GM21723 (cell line): ENCODE data around the gene FRY.

Source experiments
- ATAC-seq: cut with Tn5 transposase; IDR thresholded peaks from one replicate; pipeline ENCODE4 v1.9.1; 2021; ENCODE audit warnings: mild to moderate bottlenecking, moderate library complexity; ENCODE audit not compliant: unreplicated experiment

Gene FRY

GRCh38 chr13:32125751-32126150, 94.2 kb downstream of the FRY start:
- no peak for ATAC-seq

GRCh38 chr13:32126278-32126677, 94.7 kb downstream of the FRY start:
- ATAC-seq = no peak

- no peak for ATAC-seq
Measured at GRCh38 chr13:32126756-32127155, 95.2 kb downstream of the FRY start.

GRCh38 chr13:32127691-32128090, 96.1 kb downstream of the FRY start:
- no peak for ATAC-seq

- ATAC-seq = no peak
Measured at GRCh38 chr13:32134241-32135055, 102.9 kb downstream of the FRY start.

GRCh38 chr13:32135056-32135390, 103.4 kb downstream of the FRY start:
- ATAC-seq = no peak

GRCh38 chr13:32135655-32136054, 104.1 kb downstream of the FRY start:
- no peak for ATAC-seq

- ATAC-seq = no peak
Measured at GRCh38 chr13:32136061-32136460, 104.5 kb downstream of the FRY start.

GRCh38 chr13:32136716-32137115, 105.1 kb downstream of the FRY start:
- ATAC-seq = no peak

GRCh38 chr13:32139251-32139650, 107.7 kb downstream of the FRY start:
- no peak for ATAC-seq

- no peak for ATAC-seq
Measured at GRCh38 chr13:32140109-32140508, 108.5 kb downstream of the FRY start.

GRCh38 chr13:32141462-32141861, 109.9 kb downstream of the FRY start:
- no peak for ATAC-seq

GRCh38 chr13:32142115-32142514, 110.5 kb downstream of the FRY start:
- no peak for ATAC-seq

- ATAC-seq = no peak
Measured at GRCh38 chr13:32142956-32143375, 111.4 kb downstream of the FRY start.

- ATAC-seq = no peak
Measured at GRCh38 chr13:32147193-32147592, 115.6 kb downstream of the FRY start.

GRCh38 chr13:32147976-32148375, 116.4 kb downstream of the FRY start:
- no peak for ATAC-seq

- no peak for ATAC-seq
Measured at GRCh38 chr13:32150239-32150638, 118.7 kb downstream of the FRY start.

- no peak for ATAC-seq
Measured at GRCh38 chr13:32150794-32151193, 119.2 kb downstream of the FRY start.

GRCh38 chr13:32151240-32151639, 119.7 kb downstream of the FRY start:
- no peak for ATAC-seq

GRCh38 chr13:32153056-32153455, 121.5 kb downstream of the FRY start:
- no peak for ATAC-seq

- no peak for ATAC-seq
Measured at GRCh38 chr13:32159137-32159869, 127.7 kb downstream of the FRY start.

- no peak for ATAC-seq
Measured at GRCh38 chr13:32162395-32163005, 130.9 kb downstream of the FRY start.
